Measurements from ENCODE around the gene CROCC2. TPM values are rescaled to one million over a fixed set of nuclear protein-coding genes. Genes with fewer than 3 reads are reported as not detected.
A peak's percentile ranks its signal among the peaks of the same experiment; 100 is the strongest.

Gene CROCC2
- total and polyA plus RNA-seq, 11 donors, result not detected

GRCh38 chr2:241005569-241005968, 99.4 kb downstream of the CROCC2 start:
- H3K27me3 ChIP-seq, result no peaks in the 10 kb centered on the region
- peaks cover 0 to 26% (median 15%) of the 10 kb centered on the region in 12 donors for H3K4me1 ChIP-seq
- TF ChIP-seq POLR2A (IDR thresholded peaks at IDR 0.05) (no peak), CTCF (IDR thresholded peaks at IDR 0.05) (no peak)
- H3K27ac ChIP-seq, result no peak overlapping the region
- ATAC-seq (no peak), DNase-seq (no peak)
- peaks cover 0 to 14% (median 0%) of the 10 kb centered on the region in 9 donors for H3K36me3 ChIP-seq
- intact Hi-C loops (cut with DNase I), result no loop called here
- H3K9me3 ChIP-seq, result peaks cover 0 to 33% (median 19%) of the 10 kb centered on the region in 12 donors
- H3K4me3 ChIP-seq, result no peak overlapping the region
- WGBS, 4 donors, result 78 to 98% (median 97%) methylated on average over 2 of the region's 2 CpGs

GRCh38 chr2:241006412-241006811, 100.3 kb downstream of the CROCC2 start:
- DNase-seq, result no peak
- peaks cover 0 to 29% (median 16%) of the 10 kb centered on the region in 12 donors for H3K4me1 ChIP-seq
- H3K27ac ChIP-seq, result no peak overlapping the region
- 71 to 91% (median 89%) methylated on average over 3 of the region's 3 CpGs for WGBS, 4 donors
- H3K9me3 ChIP-seq, result peaks cover 0 to 33% (median 19%) of the 10 kb centered on the region in 12 donors
- intact Hi-C loops (cut with DNase I), result no loop called here
- ATAC-seq, result no peak
- no peak overlapping the region for H3K4me3 ChIP-seq
- H3K36me3 ChIP-seq, result peaks cover 0 to 14% (median 0%) of the 10 kb centered on the region in 9 donors
- no peak for TF ChIP-seq CTCF (IDR thresholded peaks at IDR 0.05)
- TF ChIP-seq POLR2A (IDR thresholded peaks at IDR 0.05), result no peak
- no peaks in the 10 kb centered on the region for H3K27me3 ChIP-seq

- ATAC-seq, result no peak
- peaks cover 0 to 33% (median 19%) of the 10 kb centered on the region in 12 donors for H3K9me3 ChIP-seq
- no peak for DNase-seq
- TF ChIP-seq POLR2A (IDR thresholded peaks at IDR 0.05) (no peak), CTCF (IDR thresholded peaks at IDR 0.05) (no peak)
- H3K27ac ChIP-seq, result no peak overlapping the region
- intact Hi-C loops (cut with DNase I), result no loop called here
- WGBS, 4 donors, result 95 to 97% (median 95%) methylated on average over 7 of the region's 7 CpGs
- H3K4me3 ChIP-seq, result no peak overlapping the region
- peaks cover 0 to 29% (median 16%) of the 10 kb centered on the region in 12 donors for H3K4me1 ChIP-seq
- peaks cover 0 to 14% (median 0%) of the 10 kb centered on the region in 9 donors for H3K36me3 ChIP-seq
- no peaks in the 10 kb centered on the region for H3K27me3 ChIP-seq
Observed at GRCh38 chr2:241007111-241007510, 101.0 kb downstream of the CROCC2 start.

GRCh38 chr2:241007880-241008710, 102.0 kb downstream of the CROCC2 start:
- DNase-seq (peak in 3 of 5 donors; percentile 30 to 55 (median 54)), ATAC-seq (peak; percentile 51 to 86 (median 62))
- H3K9me3 ChIP-seq, result peaks cover 0 to 32% (median 18%) of the 10 kb centered on the region in 12 donors
- no peak overlapping the region for H3K27ac ChIP-seq
- TF ChIP-seq POLR2A (IDR thresholded peaks at IDR 0.05) (no peak), CTCF (IDR thresholded peaks at IDR 0.05) (no peak)
- no peak overlapping the region for H3K4me3 ChIP-seq
- peaks cover 0 to 13% (median 0%) of the 10 kb centered on the region in 9 donors for H3K36me3 ChIP-seq
- H3K27me3 ChIP-seq, result no peaks in the 10 kb centered on the region
- intact Hi-C loops (cut with DNase I), result no loop called here
- H3K4me1 ChIP-seq, result peaks cover 0 to 29% (median 16%) of the 10 kb centered on the region in 12 donors
- 65 to 85% (median 74%) methylated on average over 9 to 20 of the region's 20 CpGs for WGBS, 4 donors

Measured in heart left ventricle (tissue), 16 donors.